ENCODE measurements around the gene PCDHGA4. TPM values are rescaled to one million over a fixed set of nuclear protein-coding genes. Genes with fewer than 3 reads are reported as not detected.
"Not testable (repeated sequence)": the region's sequence is repeated elsewhere in the genome, so short reads cannot be mapped to it uniquely, and the experiment has no call there.

Gene PCDHGA4
- total and polyA plus RNA-seq, 2 of the 13 experiments (the other 11 are each of a cell fraction or from before 2014, with no cell fraction given) = 0.49 to 0.58 TPM

- Histone ChIP-seq H3K9me3 (ENCODE audit: low read length) (peaks cover 22% of the 10 kb centered on the region), H4K20me1 (ENCODE audit: insufficient read depth, low read length) (no peaks in the 10 kb centered on the region), H3K27me3 (ENCODE audit: control insufficient read depth in 1 of 2, insufficient read depth in 2 of 2, low read length in 2 of 2) (no peaks in the 10 kb centered on the region; a peak in 1 of 5 replicates), H3K36me3 (replicated peaks in 1 of 2; ENCODE audit: control insufficient read depth in 1 of 2, insufficient read depth in 2 of 2, low read length in 2 of 2) (no peaks in the 10 kb centered on the region), H3K4me1 (ENCODE audit: insufficient read depth, low read length) (no peaks in the 10 kb centered on the region), H2AFZ (ENCODE audit: low read length) (no peak overlapping the region), H3K79me2 (ENCODE audit: insufficient read depth, low read length) (no peaks in the 10 kb centered on the region), H3K27ac (ENCODE audit: extremely low read length, insufficient read depth, low read length) (no peak overlapping the region), H3K4me2 (ENCODE audit: low read depth, low read length) (no peak overlapping the region), H3K9ac (ENCODE audit: insufficient read depth, low read depth, low read length) (no peak overlapping the region), H3K4me3 (replicated peaks in 1 of 3; ENCODE audit: insufficient read depth in 1 of 3, low read depth in 2 of 3, low read length in 3 of 3) (no peak overlapping the region)
- no peak for TF ChIP-seq ZFP36L2 (CRISPR knock-in tag; IDR thresholded peaks at IDR 0.05)
- no peak for TF ChIP-seq NR1H2 (CRISPR knock-in tag; IDR thresholded peaks at IDR 0.05; ENCODE audit: borderline replicate concordance, low read depth)
- TF ChIP-seq ZNF614 (CRISPR knock-in tag; IDR thresholded peaks at IDR 0.05; ENCODE audit: borderline replicate concordance) = no peak
- no peak for TF ChIP-seq GATAD2A (CRISPR knock-in tag; IDR thresholded peaks at IDR 0.05)
- TF ChIP-seq ZNF7 (CRISPR knock-in tag; IDR thresholded peaks at IDR 0.05) = no peak
- TF ChIP-seq ZNF484 (CRISPR knock-in tag; IDR thresholded peaks at IDR 0.05; ENCODE audit: borderline replicate concordance, low read depth) = no peak
- TF ChIP-seq MAFK (conservative IDR thresholded peaks at IDR 0.05 in 1 of 2, IDR thresholded peaks at IDR 0.05 in 1 of 2; ENCODE audit: low read length in 2 of 2) = no peak
- TF ChIP-seq HDAC1 (CRISPR knock-in tag; IDR thresholded peaks at IDR 0.05) = no peak
- intact Hi-C loops (cut with micrococcal nuclease; ENCODE audit: unreplicated experiment) (no loop called here), in situ Hi-C loops (cut with HindIII; ENCODE audit: extremely low pct_ligation_motif_present, low pct_unique_long_range_greater_than_20kb) (no loop called here)
- CTCF ChIA-PET (ENCODE audit: low intra/inter-chr PET ratio, low total read pairs) = no interaction called here
- no peak for DNase-seq (ENCODE audit: low spot score)
- ATAC-seq = no peak
- BruUV-seq (replicated peaks) = no TSS peak
- 75% methylated on average over 20 of the region's 20 CpGs for WGBS (ENCODE audit: low lambda C conversion rate)
- POLR2A ChIA-PET = no interaction called here
- FAIRE-seq = no peak
Measured at GRCh38 chr5:141345327-141345726, 9.5 kb upstream of the PCDHGA4 start.

- ATAC-seq; H3K79me2 ChIP-seq (ENCODE audit: insufficient read depth, low read length); H3K27me3 ChIP-seq (ENCODE audit: control insufficient read depth in 1 of 2, insufficient read depth in 2 of 2, low read length in 2 of 2); in situ Hi-C loops (cut with HindIII; ENCODE audit: extremely low pct_ligation_motif_present, low pct_unique_long_range_greater_than_20kb); H3K36me3 ChIP-seq (replicated peaks in 1 of 2; ENCODE audit: control insufficient read depth in 1 of 2, insufficient read depth in 2 of 2, low read length in 2 of 2); H4K20me1 ChIP-seq (ENCODE audit: insufficient read depth, low read length); H2AFZ ChIP-seq (ENCODE audit: low read length); intact Hi-C loops (cut with micrococcal nuclease; ENCODE audit: unreplicated experiment); H3K4me1 ChIP-seq (ENCODE audit: insufficient read depth, low read length); DNase-seq (ENCODE audit: low spot score); H3K4me3 ChIP-seq (replicated peaks in 1 of 3; ENCODE audit: insufficient read depth in 1 of 3, low read depth in 2 of 3, low read length in 3 of 3); CTCF ChIA-PET (ENCODE audit: low intra/inter-chr PET ratio, low total read pairs); FAIRE-seq; BruUV-seq (replicated peaks); H3K9ac ChIP-seq (ENCODE audit: insufficient read depth, low read depth, low read length); H3K4me2 ChIP-seq (ENCODE audit: low read depth, low read length); H3K27ac ChIP-seq (ENCODE audit: extremely low read length, insufficient read depth, low read length); POLR2A ChIA-PET: not testable (repeated sequence)
- WGBS (ENCODE audit: low lambda C conversion rate) = 76% methylated on average over 7 of the region's 35 CpGs
- H3K9me3 ChIP-seq (ENCODE audit: low read length) = peaks cover 24% of the 10 kb centered on the region
Measured at GRCh38 chr5:141346017-141346416, 8.8 kb upstream of the PCDHGA4 start.

Data from HepG2 (cell line).